ENCODE data around the gene TOB1. TPM values are rescaled to one million over a fixed set of nuclear protein-coding genes. Genes with fewer than 3 reads are reported as not detected.

The TOB1 gene
- total and polyA plus RNA-seq, 2 donors (not counting 1 experiment from before 2014, with no cell fraction given): 23.3 to 28.9 TPM

GRCh38 chr17:50858486-50859225, 7.5 kb downstream of the TOB1 start:
- H3K27ac Mint-ChIP-seq: no peak overlapping the region
- intact Hi-C loops (cut with micrococcal nuclease): no loop called here
- ATAC-seq (ENCODE audit: low read depth): no peak

More at GRCh38 chr17:50858486-50859225, 7.5 kb downstream of the TOB1 start:
- H2AFZ ChIP-seq (ENCODE audit: insufficient read depth, low read depth, low read length, poor library complexity, severe bottlenecking): no peak overlapping the region
- no peak for TF ChIP-seq CTCF (IDR thresholded peaks at IDR 0.05)
- TF ChIP-seq EZH2 (IDR thresholded peaks at IDR 0.05; ENCODE audit: borderline replicate concordance, insufficient read depth, low read depth, low read length, poor library complexity, severe bottlenecking): no peak
- no peak overlapping the region for H3K4me3 ChIP-seq (ENCODE audit: control extremely low read depth in 1 of 5, extremely low read depth in 1 of 5, insufficient read depth in 1 of 5, low read depth in 2 of 5, low read length in 4 of 5)
- no peak overlapping the region for H3K4me3 Mint-ChIP-seq
- H3K4me1 ChIP-seq (ENCODE audit: control insufficient read depth in 2 of 2, insufficient read depth in 2 of 2, low read length in 2 of 2): no peaks in the 10 kb centered on the region
- no peak overlapping the region for H3K27ac ChIP-seq (ENCODE audit: low read length in 2 of 2)
- H4K20me1 ChIP-seq (ENCODE audit: control insufficient read depth, insufficient read depth, low read length, poor library complexity, severe bottlenecking): no peaks in the 10 kb centered on the region
- H3K4me2 ChIP-seq (replicated peaks; ENCODE audit: low read depth, low read length, poor library complexity, severe bottlenecking): no peak overlapping the region
- H3K4me1 Mint-ChIP-seq: peaks cover 13% of the 10 kb centered on the region
- no peaks in the 10 kb centered on the region for H3K9me3 Mint-ChIP-seq (ENCODE audit: insufficient read depth)
- 94% methylated on average over 3 of the region's 12 CpGs for WGBS (ENCODE audit: insufficient coverage)
- DNase-seq: no peak
- H3K36me3 ChIP-seq (replicated peaks in 1 of 2; ENCODE audit: control extremely low read depth in 1 of 2, control insufficient read depth in 1 of 2, extremely low read depth in 1 of 2, insufficient read depth in 2 of 2, low read length in 1 of 2): peaks cover 5 to 10% of the 10 kb centered on the region in 2 experiments
- POLR2A ChIA-PET: no interaction called here
- no peak overlapping the region for H3K9ac ChIP-seq (ENCODE audit: low read length)
- H3K79me2 ChIP-seq (ENCODE audit: control insufficient read depth, insufficient read depth, low read length): peaks cover 26% of the 10 kb centered on the region
- H3K27me3 Mint-ChIP-seq: no peaks in the 10 kb centered on the region
- no peaks in the 10 kb centered on the region for H3K9me3 ChIP-seq (ENCODE audit: control extremely low read depth in 1 of 3, control insufficient read depth in 2 of 3, insufficient read depth in 1 of 3, low read length in 2 of 3)
- CTCF ChIA-PET: interaction anchor here (1.0 to 9.4 kb wide), 2 partner anchors 7 to 98 kb away, joined by 3 to 125 read pairs; no protein-coding TSS in a partner anchor
- no peaks in the 10 kb centered on the region for H3K27me3 ChIP-seq (replicated peaks in 1 of 4; ENCODE audit: control extremely low read depth in 1 of 4, control insufficient read depth in 3 of 4, insufficient read depth in 4 of 4, low read length in 3 of 4)
